IPS-18a (cell line): Measurements from ENCODE around the gene IREB2.

Source experiments
- H3K27ac ChIP-seq: one replicate; pipeline ENCODE4 v1.5.1; 2013; ENCODE audit warnings: low read length
- H3K27me3 ChIP-seq: one replicate; pipeline ENCODE4 v1.6.1; 2013; ENCODE audit warnings: mild to moderate bottlenecking, low read length; ENCODE audit not compliant: control insufficient read depth, insufficient read depth
- H3K36me3 ChIP-seq: one replicate; pipeline ENCODE4 v1.6.1; 2013; ENCODE audit warnings: low read depth, low read length; ENCODE audit not compliant: control insufficient read depth
- H3K4me1 ChIP-seq: one replicate; pipeline ENCODE4 v1.6.1; 2013; ENCODE audit warnings: low read depth, low read length; ENCODE audit not compliant: control insufficient read depth
- H3K4me3 ChIP-seq: one replicate; pipeline ENCODE4 v1.5.1; 2013; ENCODE audit warnings: low read length
- H3K9ac ChIP-seq: one replicate; pipeline ENCODE4 v1.6.1; 2013; ENCODE audit warnings: mild to moderate bottlenecking, low read length, moderate library complexity
- H3K9me3 ChIP-seq: one replicate; pipeline ENCODE4 v1.6.1; 2013; ENCODE audit warnings: low read depth, low read length; ENCODE audit not compliant: control insufficient read depth

IREB2 gene

GRCh38 chr15:78407608-78408354 lies 30.2 kb upstream of the IREB2 start:
- Histone ChIP-seq H3K4me1 (no peaks in the 10 kb centered on the region), H3K36me3 (no peaks in the 10 kb centered on the region), H3K27ac (no peak overlapping the region), H3K4me3 (no peak overlapping the region), H3K9me3 (no peaks in the 10 kb centered on the region), H3K9ac (no peak overlapping the region), H3K27me3 (peaks cover 8% of the 10 kb centered on the region)

- Histone ChIP-seq H3K9ac (no peak overlapping the region), H3K27ac (no peak overlapping the region), H3K9me3 (no peaks in the 10 kb centered on the region), H3K36me3 (no peaks in the 10 kb centered on the region), H3K27me3 (peaks cover 8% of the 10 kb centered on the region), H3K4me3 (no peak overlapping the region), H3K4me1 (no peaks in the 10 kb centered on the region)
These were observed 29.7 kb upstream of the IREB2 start for GRCh38 chr15:78408355-78408640.

- Histone ChIP-seq H3K36me3 (no peaks in the 10 kb centered on the region), H3K4me1 (no peaks in the 10 kb centered on the region), H3K4me3 (no peak overlapping the region), H3K9me3 (no peaks in the 10 kb centered on the region), H3K9ac (no peak overlapping the region), H3K27me3 (peaks cover 8% of the 10 kb centered on the region), H3K27ac (no peak overlapping the region)
These were observed 29.1 kb upstream of the IREB2 start for GRCh38 chr15:78408961-78409360.

GRCh38 chr15:78411061-78411460 lies 27.0 kb upstream of the IREB2 start:
- no peaks in the 10 kb centered on the region for H3K9me3 ChIP-seq
- no peak overlapping the region for H3K9ac ChIP-seq
- no peak overlapping the region for H3K4me3 ChIP-seq
- peaks cover 4% of the 10 kb centered on the region for H3K27me3 ChIP-seq
- H3K36me3 ChIP-seq = no peaks in the 10 kb centered on the region
- H3K27ac ChIP-seq = no peak overlapping the region
- H3K4me1 ChIP-seq = no peaks in the 10 kb centered on the region

- Histone ChIP-seq H3K4me1 (no peaks in the 10 kb centered on the region), H3K4me3 (no peak overlapping the region), H3K27ac (no peak overlapping the region)
These were observed 23.3 kb upstream of the IREB2 start for GRCh38 chr15:78414621-78415250.

GRCh38 chr15:78415284-78415683 lies 22.7 kb upstream of the IREB2 start:
- Histone ChIP-seq H3K4me1 (no peaks in the 10 kb centered on the region), H3K27ac (no peak overlapping the region), H3K9ac (no peak overlapping the region)

More at GRCh38 chr15:78414621-78415250, 23.3 kb upstream of the IREB2 start:
- no peaks in the 10 kb centered on the region for H3K27me3 ChIP-seq
- no peaks in the 10 kb centered on the region for H3K36me3 ChIP-seq
- no peak overlapping the region for H3K9ac ChIP-seq
- no peaks in the 10 kb centered on the region for H3K9me3 ChIP-seq

GRCh38 chr15:78417754-78418630 lies 20.0 kb upstream of the IREB2 start:
- no peaks in the 10 kb centered on the region for H3K36me3 ChIP-seq
- no peaks in the 10 kb centered on the region for H3K27me3 ChIP-seq
- no peak overlapping the region for H3K4me3 ChIP-seq
- no peaks in the 10 kb centered on the region for H3K4me1 ChIP-seq
- no peak overlapping the region for H3K27ac ChIP-seq
- no peaks in the 10 kb centered on the region for H3K9me3 ChIP-seq
- H3K9ac ChIP-seq = no peak overlapping the region

More at GRCh38 chr15:78415284-78415683, 22.7 kb upstream of the IREB2 start:
- Histone ChIP-seq H3K4me3 (no peak overlapping the region), H3K27me3 (no peaks in the 10 kb centered on the region), H3K36me3 (no peaks in the 10 kb centered on the region), H3K9me3 (no peaks in the 10 kb centered on the region)

- H3K4me1 ChIP-seq = no peaks in the 10 kb centered on the region
- no peak overlapping the region for H3K9ac ChIP-seq
- H3K9me3 ChIP-seq = no peaks in the 10 kb centered on the region
- no peaks in the 10 kb centered on the region for H3K27me3 ChIP-seq
- no peaks in the 10 kb centered on the region for H3K36me3 ChIP-seq
- no peak overlapping the region for H3K4me3 ChIP-seq
- no peak overlapping the region for H3K27ac ChIP-seq
These were observed 19.3 kb upstream of the IREB2 start for GRCh38 chr15:78418686-78419085.

- Histone ChIP-seq H3K4me3 (no peak overlapping the region), H3K9me3 (no peaks in the 10 kb centered on the region), H3K27ac (no peak overlapping the region), H3K4me1 (no peaks in the 10 kb centered on the region), H3K36me3 (no peaks in the 10 kb centered on the region), H3K9ac (no peak overlapping the region), H3K27me3 (no peaks in the 10 kb centered on the region)
These were observed 18.6 kb upstream of the IREB2 start for GRCh38 chr15:78419367-78419766.

GRCh38 chr15:78420220-78420619 lies 17.8 kb upstream of the IREB2 start:
- Histone ChIP-seq H3K9ac (no peak overlapping the region), H3K27ac (no peak overlapping the region), H3K4me3 (no peak overlapping the region), H3K9me3 (no peaks in the 10 kb centered on the region), H3K36me3 (no peaks in the 10 kb centered on the region), H3K4me1 (no peaks in the 10 kb centered on the region), H3K27me3 (no peaks in the 10 kb centered on the region)

- H3K27ac ChIP-seq = no peak overlapping the region
- no peaks in the 10 kb centered on the region for H3K27me3 ChIP-seq
- H3K4me1 ChIP-seq = no peaks in the 10 kb centered on the region
- H3K4me3 ChIP-seq = no peak overlapping the region
- no peak overlapping the region for H3K9ac ChIP-seq
- H3K36me3 ChIP-seq = no peaks in the 10 kb centered on the region
- H3K9me3 ChIP-seq = no peaks in the 10 kb centered on the region
These were observed 17.2 kb upstream of the IREB2 start for GRCh38 chr15:78420766-78421165.
